Caco-2 (cell line): ENCODE measurements around the gene PAQR3. TPM values are rescaled to one million over a fixed set of nuclear protein-coding genes. Genes with fewer than 3 reads are reported as not detected.
A peak's percentile ranks its signal among the peaks of the same experiment; 100 is the strongest.

ENCODE experiments used
- BruUV-seq: library from RNA; stranded (reverse); fragments of 400-500 nt; replicated peaks from 2 replicates; lab custom pipeline; 2021; lab: Mats Ljungman, UMichigan
- CTCF ChIA-PET: fragments of 300-600 bp; sonication (Branson Sonifier 250); formaldehyde crosslinking; loops from one replicate; lab custom pipeline; 2022; ENCODE audit warnings: antibody characterized with exemption; lab: Charles Lee
- POLR2A ChIA-PET: fragments of 300-600 bp; sonication (Branson Sonifier 250); formaldehyde crosslinking; loops from one replicate; lab custom pipeline; 2022; ENCODE audit warnings: antibody characterized with exemption; lab: Charles Lee
- DNase-seq, 2 experiments: peaks; one replicate each; pipeline versions ENCODE4 v3.0.0 to v3.0.0-alpha.2; 2020 to 2022
- H3K27me3 ChIP-seq: replicated peaks from 2 replicates; pipeline ENCODE4 v1.6.0; 2011; ENCODE audit warnings: low read length; ENCODE audit not compliant: control insufficient read depth, insufficient read depth
- H3K36me3 ChIP-seq: 2 replicates; pipeline ENCODE4 v1.5.1; 2011; ENCODE audit warnings: low read length; ENCODE audit not compliant: control insufficient read depth, insufficient read depth
- H3K4me1 ChIP-seq: fragments of 250-450 bp; sonication (Bioruptor Pico); 2 replicates; pipeline ENCODE4 v1.5.1; 2020; ENCODE audit warnings: mild to moderate bottlenecking
- H3K4me3 ChIP-seq: 2 replicates; pipeline ENCODE4 v1.5.1; 2011; ENCODE audit warnings: low read depth, mild to moderate bottlenecking, control low read depth, low read length
- H3K9me3 ChIP-seq: fragments of 250-450 bp; sonication (Bioruptor Pico); 2 replicates; pipeline ENCODE4 v1.5.1; 2020; ENCODE audit warnings: mild to moderate bottlenecking, moderate library complexity
- H3K27ac Mint-ChIP-seq: one replicate; pipeline ENCODE4 v1.8.0; 2022; ENCODE audit warnings: mixed read lengths; ENCODE audit not compliant: unreplicated experiment
- H3K27me3 Mint-ChIP-seq: one replicate; pipeline ENCODE4 v1.8.0; 2022; ENCODE audit warnings: mixed read lengths; ENCODE audit not compliant: insufficient read depth, unreplicated experiment
- H3K36me3 Mint-ChIP-seq: one replicate; pipeline ENCODE4 v1.8.0; 2022; ENCODE audit warnings: mild to moderate bottlenecking, mixed read lengths; ENCODE audit not compliant: insufficient read depth, unreplicated experiment
- H3K4me1 Mint-ChIP-seq: one replicate; pipeline ENCODE4 v1.8.0; 2022; ENCODE audit warnings: low read depth, mixed read lengths; ENCODE audit not compliant: unreplicated experiment
- H3K4me3 Mint-ChIP-seq: one replicate; pipeline ENCODE4 v1.8.0; 2022; ENCODE audit warnings: mild to moderate bottlenecking, moderate library complexity, mixed read lengths; ENCODE audit not compliant: unreplicated experiment
- H3K9me3 Mint-ChIP-seq: one replicate; pipeline ENCODE4 v1.8.0; 2022; ENCODE audit warnings: mixed read lengths; ENCODE audit not compliant: unreplicated experiment
- intact Hi-C: fragments of 100-400 bp; cut with micrococcal nuclease; formaldehyde crosslinking; loops from one replicate; pipeline ENCODE4 v1.10.0; 2022; ENCODE audit not compliant: unreplicated experiment
- total RNA-seq: library from RNA; stranded (reverse); gene quantifications from 2 replicates; pipeline ENCODE4 v1.2.3, GENCODE V29; 2022
- TF ChIP-seq, protein P1 (sequence below), 2 experiments: fragments of 200-600 bp in 1 of 2; IDR thresholded peaks; 1 replicate in 1 of 2; 2 replicates in 1 of 2; pipeline versions ENCODE4 v1.5.1 to v1.8.0; 2011 to 2022; ENCODE audit warnings: antibody characterized with exemption in 1 of 2, control low read depth in 1 of 2, inconsistent platforms in 1 of 2, low read depth in 1 of 2, low read length in 1 of 2, mild to moderate bottlenecking in 1 of 2, moderate library complexity in 1 of 2; ENCODE audit not compliant: insufficient read depth in 1 of 2, severe bottlenecking in 1 of 2, unreplicated experiment in 1 of 2

The PAQR3 gene
- total RNA-seq, 1 experiment from 2014 or later = 13.3 TPM

DNA sequence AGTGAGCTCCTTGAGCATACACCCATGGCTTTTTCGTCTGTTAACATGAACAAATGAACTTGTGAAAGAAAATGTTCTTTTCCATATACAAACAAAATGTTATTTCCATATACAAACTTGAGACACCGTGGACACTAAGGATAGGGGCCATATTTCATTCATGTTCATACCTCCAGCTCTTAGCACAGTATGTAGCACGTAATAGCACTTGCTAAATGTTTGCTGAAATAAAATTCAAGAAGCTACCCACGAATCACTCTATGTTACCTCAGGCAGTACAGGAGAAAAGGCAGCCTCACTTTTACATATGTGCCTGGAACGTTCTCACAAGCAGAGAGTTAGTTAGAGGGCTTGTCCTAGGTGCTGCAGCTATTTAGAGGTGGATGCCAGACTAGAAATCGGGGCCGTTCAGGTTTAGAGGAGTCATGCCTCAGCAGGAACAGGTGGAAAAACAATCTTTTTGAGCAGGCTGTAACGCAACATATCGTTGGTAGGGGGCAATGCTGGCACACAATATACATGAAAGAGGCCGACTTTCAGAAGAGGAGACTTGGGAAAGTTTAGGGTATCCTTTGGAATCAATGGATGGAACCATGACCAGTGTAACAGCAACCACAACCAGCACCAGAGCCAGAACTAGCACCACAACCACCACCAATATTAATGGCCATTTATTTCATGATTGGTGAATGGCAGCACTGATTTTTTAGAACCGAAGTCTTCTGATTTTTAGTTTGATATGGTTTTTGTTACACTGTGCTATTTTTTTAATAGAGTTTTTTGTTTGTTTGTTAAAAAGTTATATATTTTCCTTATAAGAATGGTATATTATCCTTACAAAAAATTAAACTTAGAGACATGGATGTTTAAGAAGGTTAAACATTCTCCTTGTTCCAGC lies 14.8 kb upstream of the PAQR3 start:
- H3K27me3 Mint-ChIP-seq = peaks cover 9% of the 10 kb centered on the region
- ChIA-PET CTCF (no interaction called here), POLR2A (no interaction called here)
- no peak overlapping the region for H3K4me3 Mint-ChIP-seq
- DNase-seq = peak in 1 of 2 experiments; percentile 37
- Histone ChIP-seq H3K4me1 (no peaks in the 10 kb centered on the region), H3K9me3 (no peaks in the 10 kb centered on the region), H3K27me3 (no peaks in the 10 kb centered on the region), H3K4me3 (no peak overlapping the region), H3K36me3 (no peaks in the 10 kb centered on the region)
- TF ChIP-seq, protein P1, sequence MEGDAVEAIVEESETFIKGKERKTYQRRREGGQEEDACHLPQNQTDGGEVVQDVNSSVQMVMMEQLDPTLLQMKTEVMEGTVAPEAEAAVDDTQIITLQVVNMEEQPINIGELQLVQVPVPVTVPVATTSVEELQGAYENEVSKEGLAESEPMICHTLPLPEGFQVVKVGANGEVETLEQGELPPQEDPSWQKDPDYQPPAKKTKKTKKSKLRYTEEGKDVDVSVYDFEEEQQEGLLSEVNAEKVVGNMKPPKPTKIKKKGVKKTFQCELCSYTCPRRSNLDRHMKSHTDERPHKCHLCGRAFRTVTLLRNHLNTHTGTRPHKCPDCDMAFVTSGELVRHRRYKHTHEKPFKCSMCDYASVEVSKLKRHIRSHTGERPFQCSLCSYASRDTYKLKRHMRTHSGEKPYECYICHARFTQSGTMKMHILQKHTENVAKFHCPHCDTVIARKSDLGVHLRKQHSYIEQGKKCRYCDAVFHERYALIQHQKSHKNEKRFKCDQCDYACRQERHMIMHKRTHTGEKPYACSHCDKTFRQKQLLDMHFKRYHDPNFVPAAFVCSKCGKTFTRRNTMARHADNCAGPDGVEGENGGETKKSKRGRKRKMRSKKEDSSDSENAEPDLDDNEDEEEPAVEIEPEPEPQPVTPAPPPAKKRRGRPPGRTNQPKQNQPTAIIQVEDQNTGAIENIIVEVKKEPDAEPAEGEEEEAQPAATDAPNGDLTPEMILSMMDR (IDR thresholded peaks at IDR 0.05; ENCODE audit: insufficient read depth in 1 of 2, low read depth in 1 of 2, low read length in 1 of 2, severe bottlenecking in 1 of 2, unreplicated experiment in 1 of 2) = peak; percentile 47 to 66
- BruUV-seq = no TSS peak
- H3K36me3 Mint-ChIP-seq = no peaks in the 10 kb centered on the region
- intact Hi-C loops = loop anchor here (2.0 to 10.0 kb wide), 5 partner anchors 89 to 963 kb away; no protein-coding TSS in a partner anchor
- H3K4me1 Mint-ChIP-seq = no peaks in the 10 kb centered on the region
- H3K9me3 Mint-ChIP-seq = no peaks in the 10 kb centered on the region
- no peak overlapping the region for H3K27ac Mint-ChIP-seq

DNA sequence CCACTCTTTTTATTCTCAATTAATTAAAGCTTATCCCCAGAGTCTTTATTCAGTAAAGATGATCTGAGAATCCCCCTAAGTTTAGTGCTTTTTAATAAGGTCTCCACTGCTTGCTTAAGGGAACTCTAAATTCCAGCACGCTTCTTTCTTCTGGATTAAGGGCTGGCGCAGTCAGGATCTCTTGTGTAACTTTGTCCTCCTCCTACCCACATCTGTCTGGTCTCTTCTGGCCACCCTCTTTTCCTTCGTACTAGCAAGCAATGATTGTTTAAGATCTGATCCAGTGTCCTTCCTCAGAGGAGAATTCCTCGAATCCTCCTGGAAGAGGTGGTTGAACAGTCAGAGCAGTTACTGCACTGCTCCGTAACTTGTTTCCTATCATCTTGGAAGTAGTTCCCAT lies 14.0 kb upstream of the PAQR3 start:
- Mint-ChIP-seq H3K36me3 (no peaks in the 10 kb centered on the region), H3K4me1 (no peaks in the 10 kb centered on the region), H3K27me3 (peaks cover 11% of the 10 kb centered on the region), H3K4me3 (no peak overlapping the region), H3K27ac (no peak overlapping the region), H3K9me3 (no peaks in the 10 kb centered on the region)
- DNase-seq = no peak
- POLR2A ChIA-PET = no interaction called here
- H3K36me3 ChIP-seq = no peaks in the 10 kb centered on the region
- no peaks in the 10 kb centered on the region for H3K27me3 ChIP-seq
- BruUV-seq = no TSS peak
- no peaks in the 10 kb centered on the region for H3K9me3 ChIP-seq
- CTCF ChIA-PET = no interaction called here
- no peak overlapping the region for H3K4me3 ChIP-seq
- TF ChIP-seq, protein P1 (IDR thresholded peaks at IDR 0.05; ENCODE audit: insufficient read depth in 1 of 2, low read depth in 1 of 2, low read length in 1 of 2, severe bottlenecking in 1 of 2, unreplicated experiment in 1 of 2) = no peak
- intact Hi-C loops = loop anchor here (2.0 to 10.0 kb wide), 5 partner anchors 90 to 964 kb away; no protein-coding TSS in a partner anchor
- H3K4me1 ChIP-seq = no peaks in the 10 kb centered on the region

DNA sequence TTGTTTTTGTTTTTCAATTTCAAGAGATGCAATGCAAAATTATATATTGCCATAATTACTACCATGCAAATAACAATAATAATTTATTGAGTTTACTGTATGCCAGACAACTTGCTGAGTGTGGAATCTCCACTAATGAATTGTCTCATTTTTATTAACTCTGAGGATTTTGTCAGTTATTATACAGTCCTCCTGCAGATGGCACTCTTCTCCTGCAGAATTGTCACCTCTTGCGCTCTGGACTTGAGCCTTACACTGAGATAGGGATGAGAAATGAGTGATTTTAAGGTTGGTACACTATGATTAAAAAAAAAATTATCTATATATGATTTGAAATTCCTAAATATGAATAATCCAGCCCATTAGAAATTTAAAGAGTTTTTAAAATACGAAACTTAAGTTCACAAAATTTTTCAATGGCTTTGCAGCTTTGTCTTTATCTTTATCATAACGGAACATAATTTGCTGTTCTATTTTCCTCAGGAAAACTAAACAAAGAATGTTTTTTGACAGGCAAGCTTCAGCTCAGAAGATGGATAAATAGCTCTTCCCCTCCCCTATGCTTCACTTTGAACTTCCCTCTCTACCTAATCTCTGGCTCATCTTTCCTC lies 12.7 kb upstream of the PAQR3 start:
- no peak overlapping the region for H3K27ac Mint-ChIP-seq
- no peaks in the 10 kb centered on the region for H3K9me3 Mint-ChIP-seq
- no peaks in the 10 kb centered on the region for H3K36me3 ChIP-seq
- H3K9me3 ChIP-seq = no peaks in the 10 kb centered on the region
- no peaks in the 10 kb centered on the region for H3K27me3 ChIP-seq
- H3K4me1 Mint-ChIP-seq = no peaks in the 10 kb centered on the region
- ChIA-PET POLR2A (no interaction called here), CTCF (interaction anchor here (0.6 to 0.7 kb wide), 2 partner anchors 11 to 1251 kb away, joined by 3 read pairs; no protein-coding TSS in a partner anchor)
- BruUV-seq = no TSS peak
- TF ChIP-seq, protein P1 (IDR thresholded peaks at IDR 0.05; ENCODE audit: insufficient read depth in 1 of 2, low read depth in 1 of 2, low read length in 1 of 2, severe bottlenecking in 1 of 2, unreplicated experiment in 1 of 2) = peak; percentile 53 to 55
- no peak overlapping the region for H3K4me3 Mint-ChIP-seq
- DNase-seq = peak in 1 of 2 experiments; percentile 49
- intact Hi-C loops = loop anchor here (1.0 to 10.0 kb wide), 8 partner anchors 91 to 1384 kb away; no protein-coding TSS in a partner anchor
- H3K4me1 ChIP-seq = no peaks in the 10 kb centered on the region
- H3K4me3 ChIP-seq = no peak overlapping the region
- peaks cover 18% of the 10 kb centered on the region for H3K27me3 Mint-ChIP-seq
- no peaks in the 10 kb centered on the region for H3K36me3 Mint-ChIP-seq
